ENCODE measurements around the gene MEGF10.

- no peak for TF ChIP-seq POLR2AphosphoS5 (IDR thresholded peaks at IDR 0.05)
- no peak for TF ChIP-seq POLR2A (IDR thresholded peaks at IDR 0.05)
- no peak for TF ChIP-seq CTCF (IDR thresholded peaks at IDR 0.05)
These were observed 107.9 kb downstream of the MEGF10 start for GRCh38 chr5:127398508-127398907.

Data from gastroesophageal sphincter (tissue), 3 donors.